ENCODE data around the gene SPATA32. TPM values are rescaled to one million over a fixed set of nuclear protein-coding genes. Genes with fewer than 3 reads are reported as not detected.

Gene SPATA32
- total and polyA plus RNA-seq, 2 experiments from 2014 or later = not detected

DNA sequence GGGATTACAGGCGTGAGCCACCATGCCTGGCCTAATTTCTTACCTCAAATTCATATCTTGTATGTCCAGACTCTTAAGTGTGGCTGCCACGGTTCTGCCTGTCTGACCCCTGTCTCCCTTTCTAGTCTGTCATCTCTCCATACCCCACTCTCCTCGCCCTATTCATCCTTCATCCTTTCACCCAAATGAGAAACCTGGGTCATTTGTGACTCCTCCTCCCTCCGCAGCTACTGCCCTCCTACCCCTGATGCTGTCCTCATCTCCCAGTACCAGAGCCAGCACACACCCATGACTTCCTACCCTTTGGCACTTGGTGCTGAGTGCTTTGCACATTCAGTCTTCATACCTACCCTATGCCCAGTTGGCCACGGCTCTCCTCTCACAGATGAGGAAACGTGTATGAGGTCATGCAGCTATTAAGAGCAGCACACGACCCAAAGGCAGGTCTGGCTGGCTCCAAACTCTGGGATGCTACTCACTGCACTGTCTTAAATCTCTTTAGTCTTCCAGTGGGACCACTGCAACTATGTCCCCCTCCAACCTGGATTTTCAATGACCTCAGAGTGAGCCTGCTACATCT is 1.6 kb downstream of the SPATA32 start:
- no peaks in the 10 kb centered on the region; the same call in 1 of the 2 replicates for H3K9me2 ChIP-seq (ENCODE audit: insufficient read depth)
- peaks cover 29% of the 10 kb centered on the region for H3K4me1 Mint-ChIP-seq
- TF ChIP-seq, protein P1, sequence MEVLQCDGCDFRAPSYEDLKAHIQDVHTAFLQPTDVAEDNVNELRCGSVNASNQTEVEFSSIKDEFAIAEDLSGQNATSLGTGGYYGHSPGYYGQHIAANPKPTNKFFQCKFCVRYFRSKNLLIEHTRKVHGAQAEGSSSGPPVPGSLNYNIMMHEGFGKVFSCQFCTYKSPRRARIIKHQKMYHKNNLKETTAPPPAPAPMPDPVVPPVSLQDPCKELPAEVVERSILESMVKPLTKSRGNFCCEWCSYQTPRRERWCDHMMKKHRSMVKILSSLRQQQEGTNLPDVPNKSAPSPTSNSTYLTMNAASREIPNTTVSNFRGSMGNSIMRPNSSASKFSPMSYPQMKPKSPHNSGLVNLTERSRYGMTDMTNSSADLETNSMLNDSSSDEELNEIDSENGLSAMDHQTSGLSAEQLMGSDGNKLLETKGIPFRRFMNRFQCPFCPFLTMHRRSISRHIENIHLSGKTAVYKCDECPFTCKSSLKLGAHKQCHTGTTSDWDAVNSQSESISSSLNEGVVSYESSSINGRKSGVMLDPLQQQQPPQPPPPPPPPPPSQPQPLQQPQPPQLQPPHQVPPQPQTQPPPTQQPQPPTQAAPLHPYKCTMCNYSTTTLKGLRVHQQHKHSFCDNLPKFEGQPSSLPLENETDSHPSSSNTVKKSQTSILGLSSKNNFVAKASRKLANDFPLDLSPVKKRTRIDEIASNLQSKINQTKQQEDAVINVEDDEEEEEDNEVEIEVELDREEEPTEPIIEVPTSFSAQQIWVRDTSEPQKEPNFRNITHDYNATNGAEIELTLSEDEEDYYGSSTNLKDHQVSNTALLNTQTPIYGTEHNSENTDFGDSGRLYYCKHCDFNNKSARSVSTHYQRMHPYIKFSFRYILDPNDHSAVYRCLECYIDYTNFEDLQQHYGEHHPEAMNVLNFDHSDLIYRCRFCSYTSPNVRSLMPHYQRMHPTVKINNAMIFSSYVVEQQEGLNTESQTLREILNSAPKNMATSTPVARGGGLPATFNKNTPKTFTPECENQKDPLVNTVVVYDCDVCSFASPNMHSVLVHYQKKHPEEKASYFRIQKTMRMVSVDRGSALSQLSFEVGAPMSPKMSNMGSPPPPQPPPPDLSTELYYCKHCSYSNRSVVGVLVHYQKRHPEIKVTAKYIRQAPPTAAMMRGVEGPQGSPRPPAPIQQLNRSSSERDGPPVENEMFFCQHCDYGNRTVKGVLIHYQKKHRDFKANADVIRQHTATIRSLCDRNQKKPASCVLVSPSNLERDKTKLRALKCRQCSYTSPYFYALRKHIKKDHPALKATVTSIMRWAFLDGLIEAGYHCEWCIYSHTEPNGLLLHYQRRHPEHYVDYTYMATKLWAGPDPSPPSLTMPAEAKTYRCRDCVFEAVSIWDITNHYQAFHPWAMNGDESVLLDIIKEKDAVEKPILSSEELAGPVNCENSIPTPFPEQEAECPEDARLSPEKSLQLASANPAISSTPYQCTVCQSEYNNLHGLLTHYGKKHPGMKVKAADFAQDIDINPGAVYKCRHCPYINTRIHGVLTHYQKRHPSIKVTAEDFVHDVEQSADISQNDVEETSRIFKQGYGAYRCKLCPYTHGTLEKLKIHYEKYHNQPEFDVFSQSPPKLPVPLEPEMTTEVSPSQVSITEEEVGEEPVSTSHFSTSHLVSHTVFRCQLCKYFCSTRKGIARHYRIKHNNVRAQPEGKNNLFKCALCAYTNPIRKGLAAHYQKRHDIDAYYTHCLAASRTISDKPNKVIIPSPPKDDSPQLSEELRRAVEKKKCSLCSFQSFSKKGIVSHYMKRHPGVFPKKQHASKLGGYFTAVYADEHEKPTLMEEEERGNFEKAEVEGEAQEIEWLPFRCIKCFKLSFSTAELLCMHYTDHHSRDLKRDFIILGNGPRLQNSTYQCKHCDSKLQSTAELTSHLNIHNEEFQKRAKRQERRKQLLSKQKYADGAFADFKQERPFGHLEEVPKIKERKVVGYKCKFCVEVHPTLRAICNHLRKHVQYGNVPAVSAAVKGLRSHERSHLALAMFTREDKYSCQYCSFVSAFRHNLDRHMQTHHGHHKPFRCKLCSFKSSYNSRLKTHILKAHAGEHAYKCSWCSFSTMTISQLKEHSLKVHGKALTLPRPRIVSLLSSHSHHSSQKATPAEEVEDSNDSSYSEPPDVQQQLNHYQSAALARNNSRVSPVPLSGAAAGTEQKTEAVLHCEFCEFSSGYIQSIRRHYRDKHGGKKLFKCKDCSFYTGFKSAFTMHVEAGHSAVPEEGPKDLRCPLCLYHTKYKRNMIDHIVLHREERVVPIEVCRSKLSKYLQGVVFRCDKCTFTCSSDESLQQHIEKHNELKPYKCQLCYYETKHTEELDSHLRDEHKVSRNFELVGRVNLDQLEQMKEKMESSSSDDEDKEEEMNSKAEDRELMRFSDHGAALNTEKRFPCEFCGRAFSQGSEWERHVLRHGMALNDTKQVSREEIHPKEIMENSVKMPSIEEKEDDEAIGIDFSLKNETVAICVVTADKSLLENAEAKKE (CRISPR knock-in tag; IDR thresholded peaks at IDR 0.05) = no peak
- no peak for TF ChIP-seq EZH2phosphoT487 (IDR thresholded peaks at IDR 0.05; ENCODE audit: unreplicated experiment)
- TF ChIP-seq, protein P2, sequence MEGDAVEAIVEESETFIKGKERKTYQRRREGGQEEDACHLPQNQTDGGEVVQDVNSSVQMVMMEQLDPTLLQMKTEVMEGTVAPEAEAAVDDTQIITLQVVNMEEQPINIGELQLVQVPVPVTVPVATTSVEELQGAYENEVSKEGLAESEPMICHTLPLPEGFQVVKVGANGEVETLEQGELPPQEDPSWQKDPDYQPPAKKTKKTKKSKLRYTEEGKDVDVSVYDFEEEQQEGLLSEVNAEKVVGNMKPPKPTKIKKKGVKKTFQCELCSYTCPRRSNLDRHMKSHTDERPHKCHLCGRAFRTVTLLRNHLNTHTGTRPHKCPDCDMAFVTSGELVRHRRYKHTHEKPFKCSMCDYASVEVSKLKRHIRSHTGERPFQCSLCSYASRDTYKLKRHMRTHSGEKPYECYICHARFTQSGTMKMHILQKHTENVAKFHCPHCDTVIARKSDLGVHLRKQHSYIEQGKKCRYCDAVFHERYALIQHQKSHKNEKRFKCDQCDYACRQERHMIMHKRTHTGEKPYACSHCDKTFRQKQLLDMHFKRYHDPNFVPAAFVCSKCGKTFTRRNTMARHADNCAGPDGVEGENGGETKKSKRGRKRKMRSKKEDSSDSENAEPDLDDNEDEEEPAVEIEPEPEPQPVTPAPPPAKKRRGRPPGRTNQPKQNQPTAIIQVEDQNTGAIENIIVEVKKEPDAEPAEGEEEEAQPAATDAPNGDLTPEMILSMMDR (conservative IDR thresholded peaks at IDR 0.05; ENCODE audit: low read depth in 2 of 2) = no peak
- no peak for TF ChIP-seq CREB1 (CRISPR knock-in tag; IDR thresholded peaks at IDR 0.05; ENCODE audit: low read depth)
- TF ChIP-seq POLR2AphosphoS5 (IDR thresholded peaks at IDR 0.05; ENCODE audit: low read depth) = no peak
- TF ChIP-seq, protein P3, sequence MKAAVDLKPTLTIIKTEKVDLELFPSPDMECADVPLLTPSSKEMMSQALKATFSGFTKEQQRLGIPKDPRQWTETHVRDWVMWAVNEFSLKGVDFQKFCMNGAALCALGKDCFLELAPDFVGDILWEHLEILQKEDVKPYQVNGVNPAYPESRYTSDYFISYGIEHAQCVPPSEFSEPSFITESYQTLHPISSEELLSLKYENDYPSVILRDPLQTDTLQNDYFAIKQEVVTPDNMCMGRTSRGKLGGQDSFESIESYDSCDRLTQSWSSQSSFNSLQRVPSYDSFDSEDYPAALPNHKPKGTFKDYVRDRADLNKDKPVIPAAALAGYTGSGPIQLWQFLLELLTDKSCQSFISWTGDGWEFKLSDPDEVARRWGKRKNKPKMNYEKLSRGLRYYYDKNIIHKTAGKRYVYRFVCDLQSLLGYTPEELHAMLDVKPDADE (IDR thresholded peaks at IDR 0.05) = no peak
- no peak for TF ChIP-seq JUNB (IDR thresholded peaks at IDR 0.05; ENCODE audit: unreplicated experiment)
- H3K9me3 Mint-ChIP-seq = no peaks in the 10 kb centered on the region
- no peaks in the 10 kb centered on the region for H3K79me2 ChIP-seq (replicated peaks; ENCODE audit: insufficient read depth)
- H3K36me3 ChIP-seq (ENCODE audit: insufficient read depth) = no peaks in the 10 kb centered on the region
- H3K4me2 ChIP-seq = no peak overlapping the region
- peaks cover 26% of the 10 kb centered on the region; the same call in 1 of the 2 replicates for H3K4me1 ChIP-seq (ENCODE audit: insufficient read depth)
- peaks cover 2% of the 10 kb centered on the region; the same call in 2 of the 3 replicates for H3K36me3 Mint-ChIP-seq (ENCODE audit: low read depth)
- 0 out of 2 replicates have a peak, but pooled peaks cover 3% of the 10 kb centered on the region for H3F3A ChIP-seq (replicated peaks; ENCODE audit: low read depth)
- H3K27ac ChIP-seq (ENCODE audit: low read depth) = no peak overlapping the region
- peaks cover 28% of the 10 kb centered on the region for H3K27me3 Mint-ChIP-seq (ENCODE audit: insufficient read depth, low read depth, poor library complexity)
- no peak for ATAC-seq
- no peak overlapping the region for H2AFZ ChIP-seq
- no peak for DNase-seq (ENCODE audit: low spot score)
- no peak overlapping the region for H3K27ac Mint-ChIP-seq
- peaks cover 11% of the 10 kb centered on the region for H3K27me3 ChIP-seq (ENCODE audit: insufficient read depth)
- no peaks in the 10 kb centered on the region; the same call in 1 of the 2 replicates for H4K20me1 ChIP-seq (replicated peaks; ENCODE audit: insufficient read depth)
- 0 out of 3 replicates have a peak overlapping the region, but pooled peaks have one; percentile 3 for H3K4me3 Mint-ChIP-seq
- H3K4me3 ChIP-seq = no peak overlapping the region
